ENCODE data around the gene OR5K2.

Gene OR5K2

DNA sequence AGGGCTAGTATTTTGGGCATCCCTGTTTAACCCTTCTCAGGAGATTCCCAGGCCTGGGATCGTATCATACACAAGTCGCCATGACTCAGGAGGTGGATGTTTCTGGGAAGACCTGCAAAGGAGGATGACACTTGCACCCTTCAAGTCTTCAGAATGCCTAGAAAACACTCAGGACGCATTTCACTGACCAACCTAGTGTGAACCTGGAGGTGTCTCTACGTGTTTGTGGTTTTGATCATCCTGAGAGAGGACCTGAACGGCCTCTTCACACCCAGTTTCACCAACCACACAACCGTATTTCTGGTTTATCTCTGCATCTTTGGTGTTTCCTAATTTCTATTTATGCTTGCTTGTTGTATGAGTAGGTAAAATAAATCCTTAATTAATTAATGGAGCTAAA, 28.0 kb downstream of the OR5K2 start:
- no peak for DNase-seq

DNA sequence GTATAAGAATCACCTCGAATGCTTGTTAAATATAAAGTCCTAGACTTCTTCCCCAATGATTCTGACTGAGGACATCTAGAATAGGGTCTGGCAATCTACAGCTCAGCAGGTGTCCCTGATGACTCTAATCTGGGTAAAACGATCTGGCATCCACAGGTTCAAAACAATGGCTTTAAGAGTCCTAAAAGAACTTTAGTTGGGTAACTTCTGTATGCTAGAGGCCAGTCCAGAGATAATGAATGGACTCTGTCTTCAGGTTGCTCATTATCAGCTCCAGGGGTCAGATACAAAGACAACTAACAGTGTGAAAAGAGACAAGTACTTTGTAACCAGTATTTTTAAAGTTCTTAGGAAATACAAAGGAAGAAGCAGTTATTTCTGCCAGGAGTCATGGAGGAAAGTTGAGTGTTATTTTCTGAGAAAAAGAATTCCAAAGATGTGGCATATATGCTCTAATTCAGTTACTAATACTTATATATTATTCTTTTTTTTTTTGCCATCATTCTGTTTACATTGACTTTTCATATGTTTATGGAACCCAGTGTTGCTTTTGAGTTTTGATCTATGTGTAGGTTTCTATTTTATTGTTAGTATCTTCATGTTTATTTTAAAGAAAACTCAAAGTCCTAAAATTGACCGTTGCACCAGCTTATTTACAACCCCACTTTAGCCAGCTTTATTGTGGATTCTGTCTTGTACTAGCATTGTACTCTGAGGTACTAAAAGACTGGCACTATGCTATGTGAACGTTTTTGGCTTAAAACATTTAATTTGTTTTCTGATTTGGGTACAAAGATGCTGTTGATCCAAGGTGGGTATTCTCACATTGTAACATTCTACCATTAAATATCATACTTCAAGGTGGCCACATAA, 31.2 kb downstream of the OR5K2 start:
- no peak for DNase-seq

DNA sequence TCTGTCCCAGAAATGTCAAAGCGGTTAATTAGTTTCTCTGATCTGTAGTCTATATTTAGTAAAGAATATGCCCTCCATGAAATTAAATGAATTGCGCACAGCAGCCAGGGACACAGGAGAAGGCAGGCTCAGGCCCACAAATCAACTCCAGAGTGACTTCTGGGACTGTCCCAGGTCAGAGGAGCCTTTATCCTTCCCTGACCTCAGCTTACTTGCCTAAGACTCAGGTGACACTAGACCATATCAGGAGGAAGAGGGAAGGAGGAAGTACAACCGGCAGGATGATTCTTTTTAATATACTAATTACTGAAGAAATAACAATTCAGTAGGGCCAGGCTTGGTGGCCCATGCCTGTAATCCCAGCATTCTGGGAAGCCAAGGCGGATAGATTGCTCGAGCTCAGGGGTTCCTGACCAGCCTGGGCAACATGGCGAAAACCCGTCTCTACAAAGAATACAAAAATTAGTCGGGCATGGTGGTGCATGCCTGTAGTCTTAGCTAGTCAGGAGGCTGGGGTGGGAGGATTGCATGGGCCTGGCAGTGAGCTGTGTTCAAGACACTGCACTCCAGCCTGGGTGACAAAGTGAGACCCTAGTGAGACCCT, 32.5 kb downstream of the OR5K2 start:
- no peak for DNase-seq

DNA sequence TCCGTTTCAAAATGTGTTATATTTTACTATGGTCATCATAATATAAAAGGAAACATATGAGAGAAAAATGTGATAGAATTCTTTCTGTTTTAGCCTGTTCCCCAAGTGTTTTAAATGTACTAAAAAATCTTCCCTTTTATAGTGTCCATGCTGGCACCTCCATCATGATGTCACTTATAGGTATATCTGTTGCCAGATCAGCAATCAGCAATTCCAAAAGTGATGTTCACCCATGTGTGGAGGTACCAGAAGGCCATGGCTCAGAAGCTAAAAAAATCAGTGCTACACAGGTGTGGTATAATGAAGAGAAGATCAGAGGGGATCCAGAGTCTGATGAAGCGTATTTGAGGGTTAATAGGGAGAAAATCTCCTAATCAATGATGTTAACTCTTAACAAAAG, 33.2 kb downstream of the OR5K2 start:
- DNase-seq: no peak

DNA sequence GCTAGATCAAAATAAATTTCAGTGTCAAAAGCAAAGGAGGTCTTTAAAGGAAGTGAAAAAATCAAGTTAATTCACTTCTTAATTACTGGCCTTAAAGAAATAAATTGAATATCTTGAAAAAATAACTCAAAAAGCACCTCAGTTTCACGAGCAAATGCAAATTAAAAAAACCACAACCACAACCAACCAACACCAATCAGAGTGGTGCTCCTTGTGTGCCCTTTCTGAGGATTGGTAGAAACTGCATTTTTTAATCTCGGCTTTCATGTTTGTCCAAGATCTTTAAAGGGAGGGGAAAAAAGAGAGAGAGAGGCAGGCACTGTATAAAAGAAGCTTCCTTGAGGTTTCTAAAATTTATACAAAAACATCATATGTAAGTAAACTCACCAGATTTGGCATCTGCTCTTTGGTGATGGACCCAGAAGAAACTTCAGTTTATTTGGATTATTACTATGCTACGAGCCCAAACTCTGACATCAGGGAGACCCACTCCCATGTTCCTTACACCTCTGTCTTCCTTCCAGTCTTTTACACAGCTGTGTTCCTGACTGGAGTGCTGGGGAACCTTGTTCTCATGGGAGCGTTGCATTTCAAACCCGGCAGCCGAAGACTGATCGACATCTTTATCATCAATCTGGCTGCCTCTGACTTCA, 34.3 kb downstream of the OR5K2 start, which contains the start of gene GPR15:
TSS of gene GPR15 (plus strand) at position 357 of the 653 bp plus-strand sequence. CDS start at position 413, 56 bp downstream.
- DNase-seq: no peak

- DNase-seq: no peak
These were observed 34.8 kb downstream of the OR5K2 start for GRCh38 chr3:98532275-98532637.

DNA sequence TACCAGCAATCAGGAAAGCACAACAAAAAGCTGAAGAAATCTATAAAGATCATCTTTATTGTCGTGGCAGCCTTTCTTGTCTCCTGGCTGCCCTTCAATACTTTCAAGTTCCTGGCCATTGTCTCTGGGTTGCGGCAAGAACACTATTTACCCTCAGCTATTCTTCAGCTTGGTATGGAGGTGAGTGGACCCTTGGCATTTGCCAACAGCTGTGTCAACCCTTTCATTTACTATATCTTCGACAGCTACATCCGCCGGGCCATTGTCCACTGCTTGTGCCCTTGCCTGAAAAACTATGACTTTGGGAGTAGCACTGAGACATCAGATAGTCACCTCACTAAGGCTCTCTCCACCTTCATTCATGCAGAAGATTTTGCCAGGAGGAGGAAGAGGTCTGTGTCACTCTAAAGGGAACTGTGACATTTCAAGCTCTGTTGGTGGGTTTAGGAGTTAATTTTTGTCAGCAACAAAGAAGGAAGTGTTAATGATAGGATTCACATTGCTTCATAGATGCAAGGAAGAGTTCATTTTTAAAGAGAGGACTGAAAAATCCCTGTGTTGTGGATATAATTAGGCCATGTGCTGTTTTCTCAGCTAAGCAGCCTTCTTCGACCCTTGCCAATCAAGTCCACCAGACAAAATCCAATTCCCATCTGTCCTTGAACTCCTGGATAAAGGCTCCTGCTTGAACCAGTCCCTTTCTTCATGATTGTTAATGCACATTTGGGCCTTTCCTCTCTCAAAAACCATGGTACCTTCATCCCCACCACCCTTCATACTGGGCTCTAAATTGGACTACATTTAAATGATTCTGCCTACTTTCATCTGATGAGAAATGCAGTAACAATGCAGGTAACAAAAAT, 35.5 kb downstream of the OR5K2 start:
- DNase-seq: no peak

- no peak for DNase-seq
These were observed 36.7 kb downstream of the OR5K2 start for GRCh38 chr3:98534168-98534567.

DNA sequence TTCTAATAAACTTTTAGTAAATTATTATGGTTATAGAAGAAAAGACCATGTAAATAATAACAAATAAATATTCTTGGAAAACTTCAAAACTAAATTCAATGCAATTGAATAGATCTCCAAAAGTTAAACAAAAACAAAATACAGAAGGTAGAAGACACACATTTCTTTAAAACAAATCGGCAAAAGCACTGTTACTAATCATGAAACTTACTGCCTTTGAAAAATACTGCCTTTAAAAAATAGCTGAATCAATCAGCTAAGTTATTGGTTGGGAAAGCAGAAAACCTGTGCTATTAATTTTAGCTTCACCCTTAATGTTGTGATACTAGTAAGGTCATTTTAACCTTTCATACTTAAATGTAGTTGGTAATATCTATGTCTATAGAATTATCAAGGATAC, 37.3 kb downstream of the OR5K2 start:
- no peak for DNase-seq

DNA sequence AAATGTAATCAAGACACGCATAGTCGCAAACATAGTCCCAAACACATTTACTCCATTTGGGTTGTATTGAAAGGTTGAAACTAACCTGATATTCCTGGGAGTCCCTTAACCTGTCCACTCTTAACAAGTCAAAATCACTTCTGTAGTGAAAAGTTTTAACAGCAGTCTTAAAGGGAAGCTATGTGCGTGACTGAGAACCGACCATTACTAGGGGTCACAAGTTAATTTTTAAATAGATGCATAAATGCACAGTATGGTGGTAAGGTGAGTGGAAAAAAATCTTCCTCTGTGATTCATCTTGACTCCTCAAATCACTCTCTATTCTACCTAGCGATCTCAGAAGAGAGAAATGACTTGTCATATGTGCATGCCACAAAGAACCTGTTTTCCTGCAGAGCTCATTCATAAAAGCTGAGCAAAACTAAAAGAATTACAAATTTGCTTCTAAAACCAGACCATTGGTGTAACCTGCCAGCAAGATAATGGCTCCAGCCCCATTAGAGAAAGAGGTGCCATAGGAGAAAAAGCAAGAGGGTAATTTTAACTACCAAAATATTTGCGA, 39.1 kb downstream of the OR5K2 start:
- no peak for DNase-seq

DNA sequence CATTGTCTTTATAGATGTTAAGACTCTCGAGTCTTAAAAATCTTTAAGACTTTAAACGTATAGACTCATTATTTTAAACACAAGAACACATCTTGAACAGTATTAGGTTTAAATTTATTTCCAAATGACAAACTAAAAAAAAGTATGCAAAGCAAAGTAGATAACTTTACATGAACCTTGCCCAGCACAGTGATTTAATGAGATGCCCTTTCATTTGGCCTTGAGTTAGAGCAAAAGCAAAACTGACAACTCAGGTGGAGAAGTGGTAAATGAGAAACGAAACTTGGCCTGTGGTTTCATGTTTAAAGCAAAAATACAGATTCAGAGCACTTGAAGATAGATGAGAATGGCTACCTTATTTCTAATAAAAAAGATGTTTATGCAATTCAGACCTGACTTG, 42.9 kb downstream of the OR5K2 start:
- DNase-seq: no peak

GRCh38 chr3:98541695-98542094, 44.2 kb downstream of the OR5K2 start:
- no peak for DNase-seq

GRCh38 chr3:98542623-98543022, 45.1 kb downstream of the OR5K2 start:
- no peak for DNase-seq

GRCh38 chr3:98545940-98546339, 48.5 kb downstream of the OR5K2 start:
- no peak for DNase-seq
